GM18517 (cell line): ENCODE results near the gene ARL16.

ENCODE experiments used
- ATAC-seq: cut with Tn5 transposase; IDR thresholded peaks from one replicate; pipeline ENCODE4 v1.9.1; 2021; ENCODE audit warnings: mild to moderate bottlenecking, moderate library complexity; ENCODE audit not compliant: unreplicated experiment

ARL16 gene

GRCh38 chr17:81683584-81684441 lies at the start of gene ARL16, which contains the start of gene HGS:
Gene ARL16, minus strand, starts transcription at chr17:81683797. Its CDS starts 44 bp downstream, at chr17:81683753.
Gene HGS, plus strand, starts transcription at chr17:81684011. Its CDS starts 56 bp downstream, at chr17:81684067.
- ATAC-seq = peak; percentile 94

GRCh38 chr17:81727324-81728031 lies 43.9 kb upstream of the ARL16 start:
- ATAC-seq = no peak

- ATAC-seq = no peak
Measured at GRCh38 chr17:81726004-81726403, 42.4 kb upstream of the ARL16 start.

- ATAC-seq = no peak
Measured at GRCh38 chr17:81725439-81725838, 41.8 kb upstream of the ARL16 start.

GRCh38 chr17:81723651-81724209 lies 40.1 kb upstream of the ARL16 start:
- no peak for ATAC-seq

- no peak for ATAC-seq
Measured at GRCh38 chr17:81722184-81723120, 38.9 kb upstream of the ARL16 start.

GRCh38 chr17:81720267-81721071 lies 36.9 kb upstream of the ARL16 start:
- no peak for ATAC-seq

GRCh38 chr17:81719410-81720266 lies 36.0 kb upstream of the ARL16 start:
- no peak for ATAC-seq

GRCh38 chr17:81717766-81718089 lies 34.1 kb upstream of the ARL16 start:
- no peak for ATAC-seq

GRCh38 chr17:81717049-81717765 lies 33.6 kb upstream of the ARL16 start:
- ATAC-seq = no peak

GRCh38 chr17:81716674-81716996 lies 33.0 kb upstream of the ARL16 start:
- ATAC-seq = no peak

- ATAC-seq = no peak
Measured at GRCh38 chr17:81715872-81716673, 32.5 kb upstream of the ARL16 start.

GRCh38 chr17:81715107-81715871 lies 31.7 kb upstream of the ARL16 start:
- no peak for ATAC-seq

GRCh38 chr17:81714412-81715106 lies 31.0 kb upstream of the ARL16 start:
- no peak for ATAC-seq

GRCh38 chr17:81713556-81714411 lies 30.2 kb upstream of the ARL16 start:
- ATAC-seq = no peak
